H54 (cell line): ENCODE measurements around the gene COA5.
"Not testable (repeated sequence)": the region's sequence is repeated elsewhere in the genome, so short reads cannot be mapped to it uniquely, and the experiment has no call there.

Source experiments
- DNase-seq: peaks from one replicate; pipeline ENCODE4 v3.0.0; 2011; ENCODE audit warnings: low spot score, mixed read lengths; ENCODE audit not compliant: insufficient read length
- FAIRE-seq: peaks from 3 replicates; lab custom pipeline; 2011; peaks lifted over from hg19 to GRCh38; lab: Jason Lieb, UNC
- POLR2A ChIP-seq: IDR thresholded peaks from 2 replicates; pipeline ENCODE4 v1.6.1; 2011; ENCODE audit warnings: low read depth, mild to moderate bottlenecking, low read length

Gene COA5

DNA sequence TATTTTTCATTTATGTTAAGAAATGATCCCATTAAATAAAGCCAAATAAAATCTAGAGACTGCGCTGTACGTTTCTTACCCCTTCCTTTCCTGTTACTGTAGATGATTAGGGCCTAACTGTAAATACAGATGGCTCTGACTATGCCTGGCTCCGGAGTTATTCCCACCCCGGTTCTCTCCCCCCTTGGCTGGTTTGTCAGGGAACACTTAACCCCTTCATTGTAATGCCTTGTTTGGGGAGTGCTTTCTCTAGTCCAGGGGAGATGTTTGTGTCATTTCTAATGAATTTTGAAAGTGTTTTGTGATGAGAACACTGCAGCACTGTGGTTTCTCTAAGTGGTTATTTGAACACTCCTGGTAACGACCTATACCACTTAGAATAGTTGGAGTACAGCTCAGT, 8.8 kb upstream of the COA5 start:
- TF ChIP-seq POLR2A, result no peak
- FAIRE-seq, result no peak
- no peak for DNase-seq

DNA sequence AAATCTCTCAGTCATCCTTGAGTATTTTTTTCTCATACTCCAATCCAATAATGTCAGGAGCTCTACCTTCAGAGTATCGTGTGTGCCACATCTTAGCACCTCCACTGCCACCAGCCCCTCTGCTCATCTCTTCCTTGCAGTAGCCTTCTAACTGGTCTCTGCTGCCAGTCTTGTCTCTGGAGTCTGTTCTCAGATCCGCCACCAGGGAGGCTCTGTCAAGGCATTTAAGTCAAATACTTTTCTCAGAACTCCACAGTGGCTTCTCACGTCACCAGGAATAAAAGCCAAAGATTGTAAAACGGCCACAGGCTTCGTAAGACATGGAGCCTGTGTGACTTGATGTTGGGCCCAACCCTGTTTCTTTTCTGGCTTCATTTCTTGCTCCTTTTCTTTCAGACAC, 7.2 kb upstream of the COA5 start:
- DNase-seq (no peak), FAIRE-seq (no peak)

DNA sequence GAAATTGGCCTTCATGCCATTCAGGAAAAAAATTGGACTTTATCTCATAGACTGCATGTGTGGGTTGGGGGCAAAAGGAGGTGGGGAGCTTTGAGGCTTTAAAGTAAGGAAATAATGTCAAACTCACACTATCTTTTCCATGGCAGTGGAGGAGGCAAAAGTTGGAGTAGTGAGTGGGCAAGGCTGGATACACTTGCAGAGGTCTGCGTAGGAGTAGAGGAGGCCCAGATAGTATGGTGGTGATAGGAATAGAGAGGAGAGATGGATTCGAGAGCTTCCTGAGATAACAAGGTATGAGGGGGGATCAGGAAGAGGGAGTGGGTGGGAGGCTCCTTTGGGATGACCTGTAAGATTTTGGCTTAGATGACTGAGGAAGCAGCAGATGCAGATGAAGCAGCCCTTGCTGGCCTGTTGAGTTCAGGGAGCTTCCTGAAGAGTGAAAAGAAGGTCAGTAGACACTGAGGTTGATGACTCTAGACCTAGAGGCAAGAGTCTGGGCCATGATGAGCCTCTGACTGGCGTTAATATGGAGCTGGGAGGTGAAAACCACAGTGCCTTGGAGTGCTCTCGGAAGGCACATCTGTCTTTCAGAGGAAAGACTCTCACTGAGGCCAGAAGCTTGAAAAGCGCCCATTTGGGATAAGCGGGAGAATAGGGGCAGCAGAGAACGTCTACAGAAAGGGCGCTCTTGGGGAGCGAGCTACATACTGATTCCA, 5.9 kb upstream of the COA5 start:
- no peak for TF ChIP-seq POLR2A
- no peak for FAIRE-seq
- no peak for DNase-seq

More for the DNA sequence above, 7.2 kb upstream of the COA5 start:
- no peak for TF ChIP-seq POLR2A

DNA sequence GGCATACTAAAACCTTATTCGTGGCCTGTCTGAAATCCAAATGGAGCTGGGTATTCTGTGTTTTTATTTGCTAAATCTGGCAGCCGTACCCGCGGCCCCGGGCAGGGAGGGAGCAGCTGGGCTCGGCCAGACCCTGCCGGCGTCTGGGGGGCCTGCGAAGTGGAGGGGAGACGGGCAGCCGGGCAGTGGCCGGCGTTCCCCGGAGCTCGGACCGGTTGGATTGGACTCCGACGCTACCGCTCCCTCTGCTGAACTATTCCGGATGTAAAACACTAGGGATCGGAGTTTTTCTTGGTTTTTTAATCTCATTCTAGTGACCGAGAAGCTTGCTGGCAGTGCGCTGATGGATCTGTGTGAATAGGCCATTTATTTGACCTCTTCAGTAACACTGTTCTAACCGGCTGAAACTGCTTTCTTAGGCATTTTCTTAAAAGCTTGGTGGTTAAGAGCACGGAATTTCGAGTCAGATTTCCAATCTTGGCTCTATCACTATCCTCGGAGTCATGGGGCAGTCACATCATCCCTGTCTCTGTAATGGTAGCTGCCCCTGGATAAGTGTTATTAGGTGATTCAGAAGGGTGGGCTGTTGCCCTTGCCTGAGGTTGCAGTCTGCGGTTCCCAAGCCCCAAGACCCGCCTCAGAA, 771 bp upstream of the COA5 start:
- DNase-seq, result no peak
- no peak for FAIRE-seq
- no peak for TF ChIP-seq POLR2A

- no peak for TF ChIP-seq POLR2A
- no peak for FAIRE-seq
- DNase-seq, result no peak
These were observed 584 bp downstream of the COA5 start for GRCh38 chr2:98607741-98608115.

DNA sequence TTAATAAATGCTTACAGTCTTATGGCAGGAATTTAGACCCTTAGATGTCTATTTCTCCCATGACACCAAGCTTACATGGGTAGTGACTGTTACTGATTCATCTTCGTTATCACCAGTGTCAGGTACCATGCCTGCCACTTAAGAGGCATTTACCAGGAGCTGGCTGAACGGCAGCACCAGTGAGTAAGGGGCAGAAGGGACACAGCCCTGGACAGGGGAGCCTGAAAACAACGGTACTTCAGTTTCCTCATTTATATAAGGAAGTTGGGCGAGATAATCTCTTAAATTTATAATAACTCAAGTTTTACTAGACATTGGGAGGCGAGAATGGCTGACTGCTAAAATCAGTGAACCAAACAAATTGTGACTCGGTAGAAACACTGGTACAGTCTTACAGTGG, 1.2 kb downstream of the COA5 start:
- TF ChIP-seq POLR2A, result no peak
- no peak for FAIRE-seq
- DNase-seq, result no peak

- no peak for DNase-seq
- FAIRE-seq, result no peak
- no peak for TF ChIP-seq POLR2A
These were observed 1.9 kb downstream of the COA5 start for GRCh38 chr2:98606431-98606830.

- no peak for TF ChIP-seq POLR2A
- no peak for FAIRE-seq
- DNase-seq, result no peak
These were observed 3.2 kb downstream of the COA5 start for GRCh38 chr2:98605076-98605475.

GRCh38 chr2:98604547-98604946, 3.8 kb downstream of the COA5 start:
- TF ChIP-seq POLR2A, result no peak
- FAIRE-seq (no peak), DNase-seq (no peak)

DNA sequence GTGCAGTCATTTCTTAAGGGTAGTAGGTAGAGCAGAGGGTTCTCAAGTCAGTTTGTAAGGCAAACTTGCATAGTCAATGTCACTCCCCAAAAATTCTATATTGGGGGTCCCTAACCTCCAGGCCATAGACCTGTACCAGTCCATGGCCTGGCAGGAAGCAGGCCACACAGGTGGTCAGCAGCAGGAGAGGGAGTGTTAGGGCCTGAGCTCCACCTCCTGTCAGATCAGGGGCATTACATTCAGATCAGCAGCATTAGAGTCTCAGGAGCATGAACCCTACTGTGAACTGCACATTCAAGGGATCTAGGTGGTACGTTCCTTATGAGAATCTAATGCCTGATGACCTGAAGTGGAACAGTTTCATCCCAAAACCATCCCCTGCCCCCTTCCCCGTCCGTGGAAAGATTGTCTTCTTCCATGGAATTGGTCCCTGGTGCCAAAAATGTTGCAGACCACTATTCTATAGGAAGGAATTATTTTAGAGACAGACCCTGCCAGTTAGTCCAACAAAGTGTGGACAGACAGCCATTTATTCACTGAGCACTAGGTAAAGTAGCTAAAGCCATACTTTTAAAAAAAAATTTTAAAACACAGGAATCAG, 6.7 kb downstream of the COA5 start:
- peak; percentile 31 for DNase-seq
- peak; percentile 94 for FAIRE-seq
- TF ChIP-seq POLR2A, result no peak

DNA sequence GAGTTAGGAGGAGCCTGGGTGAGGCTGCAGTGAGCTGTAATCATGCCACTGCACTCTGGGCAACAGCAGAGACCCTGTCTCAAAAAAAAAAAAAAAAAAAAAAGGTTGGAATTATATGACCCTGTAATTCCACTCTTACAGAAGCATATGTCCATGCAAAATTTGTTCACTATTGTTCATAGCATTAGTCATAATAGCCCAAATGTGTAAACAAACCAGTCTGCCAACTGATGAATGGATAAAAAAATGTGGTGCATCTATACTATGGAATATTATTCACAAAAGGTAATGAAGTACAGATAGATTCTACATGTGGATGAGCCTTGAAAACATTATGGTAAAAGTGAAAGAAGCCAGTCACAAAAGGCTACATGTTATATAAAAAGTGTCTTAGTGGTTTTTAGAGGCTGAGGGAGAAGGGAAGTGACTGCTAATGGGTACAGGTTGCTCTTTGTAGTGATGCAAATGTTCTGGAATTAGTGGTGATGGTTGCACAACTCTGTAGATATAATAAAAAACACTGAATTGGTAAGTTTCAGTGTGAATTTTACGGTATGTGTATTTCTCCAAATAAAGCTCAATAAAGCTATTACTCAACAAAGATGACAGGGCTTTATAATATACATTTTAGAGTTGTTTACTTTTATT, 9.4 kb downstream of the COA5 start:
- TF ChIP-seq POLR2A, result no peak
- DNase-seq, result no peak
- no peak for FAIRE-seq

- FAIRE-seq, DNase-seq: not testable (repeated sequence)
These were observed 13.6 kb downstream of the COA5 start for GRCh38 chr2:98594665-98595064.

DNA sequence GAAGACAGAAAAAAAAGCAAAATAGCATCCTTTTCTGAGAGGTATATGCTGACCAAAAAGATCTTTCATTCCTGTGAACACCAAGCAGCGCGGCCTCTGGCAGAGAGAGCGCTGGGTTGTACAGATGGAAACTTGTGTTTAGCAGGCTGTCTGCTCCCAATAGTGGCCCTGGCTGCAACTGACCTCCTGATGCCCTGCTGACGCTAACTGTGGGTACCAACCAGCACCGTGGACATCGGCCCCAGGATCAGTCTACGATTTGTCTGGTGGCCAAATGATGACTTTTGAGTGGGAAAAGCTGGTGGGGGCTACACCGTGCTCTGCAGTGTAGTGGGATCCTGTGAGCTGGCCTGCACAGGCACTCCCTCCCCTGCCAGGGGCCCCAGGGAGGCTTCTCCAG, 15.7 kb downstream of the COA5 start:
- FAIRE-seq (no peak), DNase-seq (no peak)
- TF ChIP-seq POLR2A, result no peak

- FAIRE-seq (no peak), DNase-seq (no peak)
- no peak for TF ChIP-seq POLR2A
These were observed 18.8 kb downstream of the COA5 start for GRCh38 chr2:98589489-98589888.
